ENCODE measurements around the gene CELA2B.

GRCh38 chr1:15457585-15457984 lies 18.3 kb upstream of the CELA2B start:
- TF ChIP-seq CTCF (IDR thresholded peaks at IDR 0.05) = no peak
- no peak for TF ChIP-seq POLR2A (IDR thresholded peaks at IDR 0.05)
